Measurements from ENCODE around the gene ABLIM1. TPM values are rescaled to one million over a fixed set of nuclear protein-coding genes. Genes with fewer than 3 reads are reported as not detected.

The ABLIM1 gene
- total RNA-seq, 1 donor from 2014 or later, result 39.8 TPM

DNA sequence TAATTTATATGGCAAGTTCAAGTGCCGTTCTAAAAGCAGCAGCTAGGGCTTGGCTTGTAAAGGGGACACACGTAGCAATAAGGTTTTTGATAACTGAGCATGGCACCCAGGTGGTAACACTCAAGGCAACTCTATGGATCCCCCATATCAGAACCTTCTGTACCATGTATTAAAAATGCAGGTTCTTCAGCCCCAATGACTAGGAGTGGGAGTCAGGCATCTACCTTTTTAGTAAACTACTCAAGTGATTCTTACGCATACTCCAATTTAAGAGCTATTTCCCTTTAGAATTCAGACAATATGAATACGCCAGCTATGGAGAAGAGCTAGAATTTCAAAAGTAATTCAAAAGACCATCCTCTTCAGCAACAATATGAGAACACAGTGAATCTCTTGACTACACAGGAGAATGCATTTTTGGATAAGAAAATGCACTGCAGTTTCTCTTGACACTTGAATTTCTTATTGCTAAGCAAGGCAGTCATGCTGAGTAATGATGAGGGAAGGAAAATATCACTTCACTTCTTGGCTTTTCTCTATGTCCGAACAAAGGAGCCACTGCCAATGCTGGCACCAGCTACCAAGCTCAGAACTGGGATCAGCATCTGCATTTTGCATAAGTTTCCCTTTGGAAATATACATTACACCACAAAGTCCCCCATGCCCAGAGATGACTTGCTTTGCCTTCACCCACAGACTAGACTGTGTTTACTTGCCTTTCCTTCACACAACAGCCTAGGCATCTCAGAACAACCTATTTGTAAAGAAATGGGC, 53.5 kb downstream of the ABLIM1 start:
- Histone ChIP-seq H2AFZ (replicated peaks) (no peak overlapping the region), H3K9ac (no peak overlapping the region), H3K36me3 (no peaks in the 10 kb centered on the region), H3K27me3 (no peaks in the 10 kb centered on the region), H3K9me3 (ENCODE audit: low read depth) (no peaks in the 10 kb centered on the region), H3K4me2 (no peak overlapping the region), H3K79me2 (ENCODE audit: low read depth) (no peaks in the 10 kb centered on the region), H3K27ac (no peak overlapping the region), H3K4me3 (no peak overlapping the region), H4K20me1 (ENCODE audit: low read depth) (no peaks in the 10 kb centered on the region), H3K4me1 (no peaks in the 10 kb centered on the region), H3F3A (ENCODE audit: low read depth) (no peaks in the 10 kb centered on the region)
- H3K27ac Mint-ChIP-seq, result no peak overlapping the region
- no peak for TF ChIP-seq EZH2phosphoT487 (IDR thresholded peaks at IDR 0.05)
- DNase-seq (ENCODE audit: low spot score), result no peak
- no peak overlapping the region for H3K4me3 Mint-ChIP-seq
- no peaks in the 10 kb centered on the region for H3K4me1 Mint-ChIP-seq
- peaks cover 3% of the 10 kb centered on the region for H3K27me3 Mint-ChIP-seq (ENCODE audit: insufficient read depth, low read depth)
- no peaks in the 10 kb centered on the region for H3K9me3 Mint-ChIP-seq
- peaks cover 2% of the 10 kb centered on the region for H3K36me3 Mint-ChIP-seq

DNA sequence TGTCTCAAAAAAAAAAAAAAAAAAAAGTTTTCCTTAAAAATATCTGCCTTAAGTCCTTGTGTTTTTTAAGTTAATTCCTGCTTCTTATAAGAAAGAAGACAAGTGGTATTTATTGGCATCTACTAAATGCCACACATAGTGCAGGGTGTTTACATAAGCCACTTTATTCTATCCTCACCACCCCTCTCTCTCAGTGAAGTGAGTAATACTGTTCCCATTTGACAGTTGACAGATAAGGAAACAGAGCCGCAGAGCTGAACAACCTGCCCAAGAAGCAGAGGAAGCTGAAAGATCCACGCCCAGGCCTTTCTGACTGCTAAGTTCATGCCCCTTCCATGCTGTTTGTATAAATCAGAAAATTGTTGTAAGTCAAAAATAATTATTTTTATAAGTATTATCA, 54.1 kb downstream of the ABLIM1 start:
- no peaks in the 10 kb centered on the region for H3K27me3 ChIP-seq
- no peaks in the 10 kb centered on the region for H3F3A ChIP-seq (ENCODE audit: low read depth)
- H2AFZ ChIP-seq (replicated peaks), result no peak overlapping the region
- no peaks in the 10 kb centered on the region for H4K20me1 ChIP-seq (ENCODE audit: low read depth)
- H3K27ac ChIP-seq, result no peak overlapping the region
- H3K4me2 ChIP-seq, result no peak overlapping the region
- Mint-ChIP-seq H3K4me1 (no peaks in the 10 kb centered on the region), H3K9me3 (no peaks in the 10 kb centered on the region), H3K27me3 (ENCODE audit: insufficient read depth, low read depth) (peaks cover 3% of the 10 kb centered on the region), H3K4me3 (no peak overlapping the region), H3K27ac (no peak overlapping the region), H3K36me3 (peaks cover 2% of the 10 kb centered on the region)
- no peaks in the 10 kb centered on the region for H3K79me2 ChIP-seq (ENCODE audit: low read depth)
- no peaks in the 10 kb centered on the region for H3K4me1 ChIP-seq
- H3K9me3 ChIP-seq (ENCODE audit: low read depth), result no peaks in the 10 kb centered on the region
- no peak for DNase-seq (ENCODE audit: low spot score)
- H3K36me3 ChIP-seq, result no peaks in the 10 kb centered on the region
- H3K4me3 ChIP-seq, result no peak overlapping the region
- H3K9ac ChIP-seq, result no peak overlapping the region
- TF ChIP-seq EZH2 (IDR thresholded peaks at IDR 0.05) (no peak), EZH2phosphoT487 (IDR thresholded peaks at IDR 0.05) (no peak)

DNA sequence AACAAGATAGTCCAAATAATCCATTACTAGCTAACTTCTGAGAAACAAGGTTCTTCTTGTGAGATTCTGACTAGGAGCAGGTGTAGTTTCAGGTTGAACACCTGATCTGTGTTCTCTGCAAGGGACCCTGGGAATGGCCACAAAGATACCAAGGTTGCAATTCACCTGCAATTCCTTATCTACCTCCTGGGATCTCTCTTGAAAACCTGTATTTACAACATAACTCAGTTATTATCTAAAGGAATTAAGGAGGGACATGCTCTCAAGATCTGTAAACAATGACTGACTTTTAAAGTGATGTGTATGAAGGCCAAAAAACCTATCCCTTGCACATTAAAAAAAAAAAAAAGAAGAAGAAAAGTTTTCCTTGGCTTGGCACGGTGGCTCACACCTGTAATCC, 54.8 kb downstream of the ABLIM1 start:
- Mint-ChIP-seq H3K36me3 (peaks cover 2% of the 10 kb centered on the region), H3K27me3 (ENCODE audit: insufficient read depth, low read depth) (peaks cover 3% of the 10 kb centered on the region)
- no peak overlapping the region for H3K4me3 ChIP-seq

DNA sequence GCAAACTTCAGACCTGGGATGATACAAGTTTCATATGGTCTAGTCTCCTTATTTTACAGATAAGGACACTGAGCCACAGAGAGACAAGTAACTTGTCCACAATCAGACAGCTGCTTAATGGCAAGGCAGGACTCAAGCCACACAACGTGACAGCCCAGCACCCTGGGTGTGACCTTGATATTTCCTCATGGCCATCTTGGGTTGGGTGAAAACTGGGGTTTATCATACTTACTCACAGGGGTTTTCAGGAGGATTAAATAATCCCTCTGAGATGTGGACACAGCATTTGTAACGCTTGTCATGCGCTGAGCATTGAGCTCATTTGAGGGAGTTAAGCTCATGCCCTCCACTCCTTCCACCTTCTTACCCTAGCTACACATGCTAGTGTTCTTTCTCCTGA, 58.0 kb downstream of the ABLIM1 start:
- no peak overlapping the region for H3K4me2 ChIP-seq
- H3F3A ChIP-seq (ENCODE audit: low read depth), result no peaks in the 10 kb centered on the region
- no peak overlapping the region for H3K27ac Mint-ChIP-seq
- H3K27me3 Mint-ChIP-seq (ENCODE audit: insufficient read depth, low read depth), result peaks cover 4% of the 10 kb centered on the region
- H3K4me1 ChIP-seq, result no peaks in the 10 kb centered on the region
- DNase-seq (ENCODE audit: low spot score), result no peak
- TF ChIP-seq EZH2phosphoT487 (IDR thresholded peaks at IDR 0.05) (no peak), EZH2 (IDR thresholded peaks at IDR 0.05) (no peak)
- TF ChIP-seq, protein P1, sequence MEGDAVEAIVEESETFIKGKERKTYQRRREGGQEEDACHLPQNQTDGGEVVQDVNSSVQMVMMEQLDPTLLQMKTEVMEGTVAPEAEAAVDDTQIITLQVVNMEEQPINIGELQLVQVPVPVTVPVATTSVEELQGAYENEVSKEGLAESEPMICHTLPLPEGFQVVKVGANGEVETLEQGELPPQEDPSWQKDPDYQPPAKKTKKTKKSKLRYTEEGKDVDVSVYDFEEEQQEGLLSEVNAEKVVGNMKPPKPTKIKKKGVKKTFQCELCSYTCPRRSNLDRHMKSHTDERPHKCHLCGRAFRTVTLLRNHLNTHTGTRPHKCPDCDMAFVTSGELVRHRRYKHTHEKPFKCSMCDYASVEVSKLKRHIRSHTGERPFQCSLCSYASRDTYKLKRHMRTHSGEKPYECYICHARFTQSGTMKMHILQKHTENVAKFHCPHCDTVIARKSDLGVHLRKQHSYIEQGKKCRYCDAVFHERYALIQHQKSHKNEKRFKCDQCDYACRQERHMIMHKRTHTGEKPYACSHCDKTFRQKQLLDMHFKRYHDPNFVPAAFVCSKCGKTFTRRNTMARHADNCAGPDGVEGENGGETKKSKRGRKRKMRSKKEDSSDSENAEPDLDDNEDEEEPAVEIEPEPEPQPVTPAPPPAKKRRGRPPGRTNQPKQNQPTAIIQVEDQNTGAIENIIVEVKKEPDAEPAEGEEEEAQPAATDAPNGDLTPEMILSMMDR (IDR thresholded peaks at IDR 0.05), result no peak
- no peaks in the 10 kb centered on the region for H3K27me3 ChIP-seq
- H3K36me3 ChIP-seq, result no peaks in the 10 kb centered on the region
- no peaks in the 10 kb centered on the region for H3K9me3 ChIP-seq (ENCODE audit: low read depth)
- no peak overlapping the region for H3K9ac ChIP-seq
- H3K4me3 Mint-ChIP-seq, result no peak overlapping the region
- no peak overlapping the region for H2AFZ ChIP-seq (replicated peaks)
- no peaks in the 10 kb centered on the region for H3K9me3 Mint-ChIP-seq
- H3K79me2 ChIP-seq (ENCODE audit: low read depth), result no peaks in the 10 kb centered on the region
- no peak overlapping the region for H3K27ac ChIP-seq
- no peaks in the 10 kb centered on the region for H4K20me1 ChIP-seq (ENCODE audit: low read depth)
- H3K4me1 Mint-ChIP-seq, result no peaks in the 10 kb centered on the region
- no peak overlapping the region for H3K4me3 ChIP-seq
- no peaks in the 10 kb centered on the region for H3K36me3 Mint-ChIP-seq

More for the DNA sequence above, 54.8 kb downstream of the ABLIM1 start:
- no peaks in the 10 kb centered on the region for H3K79me2 ChIP-seq (ENCODE audit: low read depth)
- H4K20me1 ChIP-seq (ENCODE audit: low read depth), result no peaks in the 10 kb centered on the region
- no peak for DNase-seq (ENCODE audit: low spot score)
- TF ChIP-seq EZH2phosphoT487 (IDR thresholded peaks at IDR 0.05), result no peak
- TF ChIP-seq, protein P1 (IDR thresholded peaks at IDR 0.05), result no peak
- no peak for TF ChIP-seq EZH2 (IDR thresholded peaks at IDR 0.05)
- H3K27me3 ChIP-seq, result no peaks in the 10 kb centered on the region
- Mint-ChIP-seq H3K4me3 (no peak overlapping the region), H3K9me3 (no peaks in the 10 kb centered on the region), H3K4me1 (no peaks in the 10 kb centered on the region), H3K27ac (no peak overlapping the region)
- no peak overlapping the region for H2AFZ ChIP-seq (replicated peaks)
- no peaks in the 10 kb centered on the region for H3K36me3 ChIP-seq
- H3K9ac ChIP-seq, result no peak overlapping the region
- H3K4me2 ChIP-seq, result no peak overlapping the region
- no peak overlapping the region for H3K27ac ChIP-seq
- no peaks in the 10 kb centered on the region for H3K4me1 ChIP-seq
- H3K9me3 ChIP-seq (ENCODE audit: low read depth), result no peaks in the 10 kb centered on the region
- no peaks in the 10 kb centered on the region for H3F3A ChIP-seq (ENCODE audit: low read depth)

Measured in neural progenitor cell (in vitro differentiated cells).